GM18526 (cell line): ENCODE results near the gene PPIF.

Source experiments
- POLR2A ChIP-seq: IDR thresholded peaks from 3 replicates; pipeline ENCODE4 v1.6.1; 2011; ENCODE audit not compliant: insufficient read length; ENCODE audit errors: extremely low read depth

PPIF gene

DNA sequence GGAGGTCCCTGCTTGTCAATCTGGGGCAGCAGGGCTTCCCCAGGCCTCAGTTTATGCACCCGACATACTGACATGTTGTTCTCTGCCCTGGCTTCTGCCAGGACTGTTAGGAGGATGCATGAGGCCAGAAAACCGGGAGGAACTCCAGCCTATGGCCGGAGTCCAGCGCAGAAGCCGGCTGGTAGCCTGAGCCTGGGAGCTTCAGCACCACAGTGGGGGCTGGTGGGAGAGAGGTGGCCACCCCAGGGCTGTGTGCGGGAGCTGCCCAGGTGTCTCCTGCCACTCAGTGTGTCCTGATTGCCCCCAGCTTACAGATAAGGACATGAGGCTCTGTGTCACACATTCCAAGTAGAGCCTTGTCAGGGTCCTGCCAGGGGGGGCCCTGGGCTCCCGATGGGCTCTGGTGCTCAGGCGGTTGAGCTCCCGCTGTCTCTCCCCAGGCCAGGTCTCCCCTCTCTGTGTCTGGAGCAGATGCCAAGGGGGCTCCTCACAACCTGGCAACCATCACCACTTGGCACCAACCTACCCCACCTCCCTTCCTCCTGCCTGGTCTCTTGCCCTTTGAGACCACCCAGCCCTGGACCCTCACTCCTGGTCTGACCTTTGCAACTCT lies 32.3 kb downstream of the PPIF start:
- no peak for TF ChIP-seq POLR2A

DNA sequence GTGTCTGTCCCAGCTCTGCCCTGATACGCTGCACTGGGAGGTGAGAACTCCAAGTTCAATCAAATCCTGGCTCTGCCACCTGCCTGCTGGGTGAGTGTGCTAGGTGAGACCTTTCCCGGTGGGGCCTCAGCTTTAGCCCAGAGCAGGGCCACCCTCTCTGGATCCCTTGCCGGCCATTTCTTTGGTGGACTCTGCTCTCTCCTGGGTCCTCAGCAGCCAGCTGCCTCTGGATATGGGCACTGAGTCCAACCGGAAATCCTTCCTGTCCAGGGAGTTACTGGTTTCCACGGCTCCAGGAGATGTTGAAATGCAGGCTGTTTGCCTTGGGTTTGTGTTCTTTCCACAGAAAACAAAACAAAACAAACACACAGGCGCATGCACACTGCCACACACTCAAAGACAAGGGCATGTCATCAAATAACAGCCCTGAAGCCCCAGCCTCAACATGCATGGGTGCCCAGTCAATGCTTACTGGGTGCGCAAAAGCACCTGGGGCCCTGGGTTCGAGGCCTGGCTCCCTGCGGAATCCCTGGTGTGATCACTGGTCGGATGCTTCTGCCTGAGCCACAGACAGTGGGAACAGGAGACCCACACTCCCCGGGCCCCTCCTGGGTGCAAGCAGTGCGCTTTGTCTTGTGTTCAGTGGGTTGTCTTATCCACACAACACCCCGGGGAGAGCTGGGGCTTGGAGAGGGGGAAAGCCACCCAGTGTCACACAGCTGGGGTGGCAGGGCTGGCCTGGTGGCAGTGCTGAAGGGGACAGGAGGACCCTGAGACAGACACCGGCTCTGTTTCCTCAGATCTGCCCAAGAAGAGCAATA lies 33.1 kb downstream of the PPIF start:
- no peak for TF ChIP-seq POLR2A

DNA sequence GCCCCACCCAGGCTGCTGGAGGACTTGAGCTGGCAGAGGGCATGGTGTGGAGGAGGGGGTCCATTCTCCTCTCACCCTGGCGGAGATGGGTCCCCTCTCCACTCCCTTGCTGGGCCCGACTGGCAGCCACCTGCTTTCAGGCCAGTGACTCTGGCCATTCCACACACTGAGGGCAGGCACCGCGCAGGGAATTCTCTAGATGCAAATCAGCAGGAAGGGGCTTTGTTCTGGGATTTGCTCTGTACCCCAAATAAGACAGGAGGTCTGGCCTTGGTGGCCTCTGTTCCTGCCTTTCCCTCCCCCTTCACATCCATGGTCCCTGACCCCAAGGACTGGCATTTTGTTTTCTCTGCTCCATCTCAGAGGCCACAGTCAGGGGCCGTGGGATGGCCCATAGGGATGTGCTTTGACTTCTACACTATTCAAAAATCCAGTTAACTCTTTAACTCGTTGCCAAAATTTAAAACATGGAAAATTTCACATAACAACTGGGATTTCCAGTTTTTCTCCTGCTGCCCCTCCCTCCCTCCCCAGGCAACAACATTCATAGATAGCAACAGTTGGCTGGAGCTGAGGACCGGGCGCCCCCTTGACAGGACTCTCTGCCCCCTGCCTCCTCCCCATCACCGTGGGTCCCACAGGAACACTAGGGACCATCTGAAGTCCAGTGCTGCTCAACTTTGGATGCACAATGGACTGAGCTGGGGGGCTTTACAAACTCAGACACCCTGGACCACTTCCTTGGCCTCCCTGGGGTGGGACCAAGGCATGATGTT lies 33.9 kb downstream of the PPIF start:
- no peak for TF ChIP-seq POLR2A

DNA sequence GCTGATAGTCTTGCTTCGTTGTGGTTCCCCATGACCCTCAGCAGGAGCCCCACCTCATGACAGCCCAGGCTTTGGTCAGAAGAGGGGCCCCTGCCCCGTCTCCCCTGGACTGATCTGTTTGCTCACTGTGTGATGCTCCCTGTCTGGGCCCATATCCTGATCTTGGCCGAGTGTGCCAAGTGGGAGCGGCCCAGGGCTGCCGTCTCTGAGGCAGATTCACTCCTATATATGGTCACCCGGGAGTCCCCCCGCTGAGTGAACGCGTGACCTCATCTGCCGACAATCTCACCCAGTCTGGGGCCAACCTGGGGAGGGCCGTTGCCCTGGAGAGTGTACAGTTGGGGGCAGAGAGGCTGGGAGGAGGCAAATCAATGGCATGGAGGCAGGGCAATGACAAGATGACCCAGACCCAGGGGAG lies 34.5 kb downstream of the PPIF start:
- TF ChIP-seq POLR2A = no peak

DNA sequence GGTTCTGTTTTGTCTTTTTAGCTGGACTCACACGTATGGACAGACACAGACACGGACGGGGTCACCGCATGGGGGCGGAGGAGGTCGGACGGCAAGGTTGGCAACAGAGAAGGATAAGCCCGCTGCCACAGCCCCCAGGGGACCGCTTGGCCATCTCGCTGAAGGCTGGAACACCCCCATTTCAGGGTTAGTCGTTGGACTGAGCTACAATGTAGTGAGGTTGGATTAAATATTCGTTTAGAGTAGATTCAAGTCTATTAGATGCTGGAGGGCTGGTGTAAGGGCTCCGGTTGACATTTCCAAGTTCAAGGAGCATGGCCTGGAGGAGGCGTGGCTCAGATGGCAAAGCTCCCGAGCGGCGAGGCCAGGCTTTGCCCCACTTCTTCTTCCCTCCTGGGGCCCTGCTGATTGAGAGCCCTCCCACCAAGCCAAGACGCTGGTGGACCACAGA lies 35.2 kb downstream of the PPIF start:
- no peak for TF ChIP-seq POLR2A

DNA sequence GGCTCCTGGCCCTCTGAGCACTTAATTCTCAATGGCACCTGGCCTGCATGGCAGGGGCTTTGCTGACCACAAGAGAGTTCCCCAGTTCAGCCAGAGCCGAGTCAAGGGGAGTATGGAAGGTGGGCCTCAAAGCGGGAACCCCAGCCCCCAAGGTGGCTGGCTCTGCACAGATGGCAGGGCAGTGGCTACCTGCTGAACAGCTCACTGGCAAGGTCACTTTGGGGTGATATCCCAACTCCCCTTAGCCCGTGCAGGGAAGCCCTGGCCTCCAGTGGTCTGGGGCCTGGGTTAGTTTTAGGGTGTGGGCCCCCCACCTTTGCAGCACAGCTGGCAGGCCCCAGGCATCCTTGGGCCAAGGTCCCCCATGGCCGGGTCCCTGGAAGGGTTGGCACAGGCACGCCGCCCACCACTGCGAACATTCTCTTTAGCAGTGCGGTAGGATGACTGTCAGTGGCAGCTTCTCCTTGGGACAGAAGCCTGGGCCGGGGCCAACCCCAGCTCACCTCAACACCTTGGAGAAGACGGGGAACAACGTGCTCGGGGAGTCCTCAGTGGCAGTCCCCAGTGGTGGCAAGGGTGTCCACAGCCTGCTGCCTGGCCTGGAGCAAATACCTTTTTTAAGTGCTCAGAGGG lies 36.8 kb downstream of the PPIF start:
- no peak for TF ChIP-seq POLR2A

DNA sequence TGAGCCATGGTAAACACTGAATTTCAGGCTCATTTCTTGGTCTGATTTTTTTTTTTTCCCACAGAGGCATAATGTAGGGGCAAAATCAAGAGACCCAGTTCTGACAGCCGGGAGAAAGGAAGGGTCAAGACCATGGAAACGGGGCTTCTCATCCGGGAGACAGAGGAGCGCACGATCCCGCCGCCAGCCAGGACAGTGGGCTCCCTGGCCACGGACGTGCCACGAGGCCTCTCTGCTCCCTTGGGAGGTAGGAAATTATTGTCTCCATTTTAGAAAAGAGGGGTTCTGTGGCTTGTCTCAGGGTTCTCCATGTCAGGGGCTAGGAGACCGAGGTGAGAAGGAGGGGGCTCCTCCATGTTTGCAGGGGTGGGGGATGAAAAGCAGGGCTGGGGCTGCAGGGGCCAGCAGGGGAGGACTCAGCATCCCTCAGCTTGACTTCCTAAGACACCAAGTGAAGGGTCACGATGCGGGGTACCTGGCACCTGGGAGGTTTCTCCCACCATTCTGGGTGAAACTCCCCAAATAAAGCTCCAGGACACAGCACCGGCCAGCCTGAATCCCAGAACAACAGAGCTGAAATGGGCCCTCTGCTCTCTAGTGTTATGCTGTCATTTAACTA lies 37.6 kb downstream of the PPIF start:
- no peak for TF ChIP-seq POLR2A

DNA sequence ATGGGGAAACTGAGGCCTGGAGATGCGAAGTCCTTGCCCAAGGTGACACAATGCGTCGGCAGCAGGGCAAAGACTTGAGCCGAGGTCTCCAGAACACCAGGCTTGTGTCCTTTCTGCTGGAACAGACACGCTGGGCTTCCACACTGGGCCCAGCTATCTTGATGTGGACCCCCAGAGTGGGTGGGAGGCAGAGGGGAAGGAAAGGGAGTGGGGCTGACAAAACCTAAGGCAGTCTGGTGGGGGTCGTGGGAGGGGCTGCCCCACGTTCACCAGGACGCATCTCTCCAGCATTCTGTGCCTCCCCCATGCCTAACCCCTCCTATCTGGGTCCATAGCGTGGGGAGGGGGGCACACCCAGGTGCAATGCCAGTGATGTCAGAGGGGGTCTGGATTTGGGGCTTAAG lies 38.1 kb downstream of the PPIF start:
- no peak for TF ChIP-seq POLR2A

DNA sequence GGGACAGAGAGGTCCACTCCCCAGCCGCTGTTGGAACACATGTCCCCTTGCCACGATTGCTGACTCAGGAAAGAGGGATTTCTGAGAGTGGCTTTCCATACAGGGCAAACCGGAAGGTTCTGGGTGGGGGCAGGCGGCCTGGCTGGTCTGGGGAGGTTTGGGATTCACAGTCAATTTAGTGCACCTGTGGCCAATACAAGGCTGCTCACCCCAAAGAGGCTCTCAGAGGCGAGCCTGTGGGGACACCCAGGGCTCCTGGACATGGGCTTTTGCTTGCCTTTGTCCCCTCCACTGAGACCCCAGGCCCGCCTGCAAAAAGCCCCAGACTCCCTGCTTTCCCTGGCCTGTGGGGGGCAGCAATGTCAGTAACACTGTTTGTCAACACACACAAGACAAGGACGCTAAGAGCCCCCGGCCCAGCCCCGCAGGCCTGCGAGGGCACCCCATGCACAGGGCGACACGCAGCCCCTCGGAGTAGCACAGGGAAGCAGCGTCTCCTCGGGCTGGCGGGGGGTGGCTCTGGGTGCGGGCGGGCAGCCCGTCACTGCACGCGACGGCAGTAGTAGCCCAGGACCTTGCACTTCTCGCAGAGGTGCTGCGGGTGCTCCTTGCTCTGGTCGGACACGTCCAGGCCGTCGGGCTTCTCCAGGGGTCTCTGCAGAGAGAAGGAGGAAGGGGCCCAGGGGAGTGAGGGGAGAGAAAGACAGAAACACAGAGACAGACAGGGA lies 38.7 kb downstream of the PPIF start:
- TF ChIP-seq POLR2A = no peak

DNA sequence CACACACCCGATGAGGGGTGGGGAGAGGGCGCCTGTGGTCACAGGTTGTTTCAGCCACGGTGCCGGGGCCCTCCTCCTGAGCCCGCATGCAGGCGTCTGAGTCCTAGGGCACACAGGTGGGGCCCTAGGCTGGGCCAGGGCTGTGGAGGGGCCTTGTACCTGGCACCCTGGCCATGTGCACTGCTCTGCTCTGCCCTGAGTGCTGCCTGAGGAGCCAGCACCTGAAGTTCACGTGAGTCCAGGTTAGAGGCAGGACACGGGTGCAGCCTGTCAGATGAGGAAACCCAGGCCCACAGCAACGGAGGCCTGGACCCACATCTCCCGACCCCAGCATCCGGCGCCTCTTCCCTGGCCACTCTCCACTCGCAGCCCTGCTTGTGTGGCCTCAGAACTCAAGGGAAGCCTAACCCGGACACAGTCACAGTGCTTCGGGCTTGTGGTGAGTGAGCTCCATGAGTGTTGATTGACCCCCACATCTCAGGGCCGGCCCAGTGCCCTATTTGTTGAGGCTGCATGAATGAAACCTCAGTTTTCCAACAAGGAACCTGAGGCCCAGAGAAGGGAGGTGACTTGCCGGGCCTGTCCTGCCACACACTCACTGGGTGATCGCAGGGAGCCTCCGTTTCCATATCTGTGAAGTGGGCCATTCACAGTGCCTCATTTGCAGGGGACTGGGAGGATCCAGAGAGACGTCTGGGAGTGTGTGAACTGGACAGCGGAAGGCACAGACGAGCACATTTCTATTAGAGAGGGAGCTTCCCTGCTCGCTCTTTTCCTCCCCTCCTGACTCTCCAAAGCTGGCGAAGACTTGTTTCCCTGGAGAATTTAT lies 39.6 kb downstream of the PPIF start:
- TF ChIP-seq POLR2A = no peak

DNA sequence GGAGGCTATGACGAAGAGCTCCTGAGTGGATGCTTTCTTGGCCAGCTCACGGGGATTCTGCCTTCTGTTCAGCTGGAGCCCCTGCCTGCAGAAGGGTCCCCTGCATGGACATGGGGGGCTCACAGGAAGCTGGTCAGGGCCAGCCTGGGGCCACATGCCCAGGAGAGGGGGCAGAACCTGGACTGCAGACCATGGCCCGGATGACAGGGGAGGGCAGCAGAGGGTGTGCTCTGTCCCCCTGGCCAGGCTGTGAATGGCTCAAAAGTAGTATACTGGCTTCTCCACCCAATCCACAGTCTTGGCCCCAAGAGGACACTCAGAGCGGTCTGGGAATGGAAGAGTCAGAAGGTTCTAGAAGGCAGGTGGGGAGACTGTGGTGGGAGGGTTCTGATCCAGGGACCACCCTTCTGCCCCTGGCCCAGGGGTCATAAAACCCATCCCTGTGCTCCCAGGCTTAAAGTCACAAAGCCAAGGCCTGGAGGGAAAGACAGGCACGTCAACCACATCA lies 40.3 kb downstream of the PPIF start:
- TF ChIP-seq POLR2A = no peak

DNA sequence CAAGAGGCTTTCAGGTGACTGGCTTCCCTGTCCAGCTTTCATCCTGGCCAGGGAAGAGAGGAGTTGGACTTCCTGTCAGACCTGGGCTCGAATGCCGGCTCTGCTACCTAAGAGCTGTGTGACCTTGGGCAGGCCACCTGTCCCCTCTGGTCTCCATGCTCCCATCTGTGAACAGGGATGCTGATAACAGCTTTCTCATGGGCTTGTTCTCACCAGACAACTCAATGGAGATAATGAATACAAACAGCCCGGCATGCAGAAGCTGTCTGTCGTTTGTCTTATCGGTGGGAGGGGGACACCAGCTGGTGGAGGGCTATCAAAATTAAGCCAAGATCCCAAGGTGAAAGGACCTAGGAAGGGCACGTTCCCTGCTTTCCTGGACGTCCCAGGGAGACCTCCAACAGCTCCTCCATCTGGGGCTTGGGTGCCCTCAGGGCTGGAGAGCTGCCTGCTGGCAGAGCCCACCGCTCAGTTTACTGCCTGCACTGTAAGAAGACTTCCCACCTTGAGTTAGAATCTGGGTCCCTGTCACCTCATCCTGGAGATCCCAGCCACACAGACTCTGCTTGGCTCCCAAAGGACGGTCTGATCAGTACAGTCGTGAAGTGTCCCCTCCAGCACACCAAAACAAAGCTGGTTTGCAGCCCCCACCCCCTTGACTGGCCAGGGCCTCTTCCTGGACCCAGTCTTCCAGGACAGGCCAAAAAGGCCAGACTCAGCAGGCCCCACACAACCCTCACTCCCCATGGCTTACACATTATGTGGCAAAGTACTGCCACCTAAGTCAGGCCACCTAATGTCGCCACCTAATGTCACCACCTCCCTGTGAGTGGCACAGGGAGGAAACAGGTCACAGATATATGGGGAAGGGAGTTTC lies 40.9 kb downstream of the PPIF start:
- TF ChIP-seq POLR2A = no peak
